Tibial artery (tissue), 4 donors: Measurements from ENCODE around the gene CACNA1C.
A peak's percentile ranks its signal among the peaks of the same experiment; 100 is the strongest.

Experiments
- DNase-seq, 2 donors: peaks; one replicate each; pipeline ENCODE4 v3.0.0-alpha.2; 2019
- H3K27ac ChIP-seq, 2 donors: fragments of 200-600 bp; sonication (generic) in 1 of 2; 1 replicate in 1 of 2; 2 replicates in 1 of 2; pipeline ENCODE4 v1.5.1; 2018 to 2019; ENCODE audit warnings: mild to moderate bottlenecking in 1 of 2
- H3K27me3 ChIP-seq, 2 donors: fragments of 200-600 bp; sonication (generic) in 1 of 2; one replicate each; pipeline versions ENCODE4 v1.5.1 to v1.6.0; 2016 to 2019
- H3K36me3 ChIP-seq, 3 donors: fragments of 200-600 bp; sonication (generic) in 2 of 3; one replicate each; pipeline ENCODE4 v1.5.1; 2016 to 2019; ENCODE audit warnings: mild to moderate bottlenecking in 2 of 3
- H3K4me1 ChIP-seq, 4 donors: fragments of 200-600 bp; sonication (generic) in 2 of 4; 1 replicate in 3 of 4; 2 replicates in 1 of 4; pipeline ENCODE4 v1.5.1; 2016 to 2019
- H3K4me3 ChIP-seq, 2 donors: fragments of 200-600 bp; sonication (generic) in 1 of 2; 1 replicate in 1 of 2; 2 replicates in 1 of 2; pipeline ENCODE4 v1.5.1; 2018 to 2019; ENCODE audit warnings: mild to moderate bottlenecking in 2 of 2
- H3K9me3 ChIP-seq, 3 donors: fragments of 200-600 bp; sonication (generic) in 1 of 3; one replicate each; pipeline ENCODE4 v1.5.1; 2016 to 2019
- intact Hi-C: fragments of 100-400 bp; cut with DNase I; formaldehyde crosslinking; loops from one replicate; pipeline ENCODE4 v1.15.0; 2023; ENCODE audit warnings: low total_unique reads
- TF ChIP-seq, protein P1 (sequence below), 2 experiments: fragments of 200-600 bp in 1 of 2; fragments of 450-650 bp in 1 of 2; IDR thresholded peaks; one replicate each; pipeline ENCODE4 v1.5.1; 2017 to 2019; ENCODE audit warnings: antibody characterized with exemption in 2 of 2, mild to moderate bottlenecking in 1 of 2, moderate library complexity in 1 of 2

The CACNA1C gene

GRCh38 chr12:2360630-2361170, 307.9 kb downstream of the CACNA1C start:
- Histone ChIP-seq H3K27ac (no peak overlapping the region), H3K27me3 (no peaks in the 10 kb centered on the region), H3K4me1 (peaks cover 0 to 38% (median 15%) of the 10 kb centered on the region in 4 donors), H3K36me3 (no peaks in the 10 kb centered on the region), H3K9me3 (no peaks in the 10 kb centered on the region), H3K4me3 (no peak overlapping the region)
- intact Hi-C loops = no loop called here
- TF ChIP-seq, protein P1, sequence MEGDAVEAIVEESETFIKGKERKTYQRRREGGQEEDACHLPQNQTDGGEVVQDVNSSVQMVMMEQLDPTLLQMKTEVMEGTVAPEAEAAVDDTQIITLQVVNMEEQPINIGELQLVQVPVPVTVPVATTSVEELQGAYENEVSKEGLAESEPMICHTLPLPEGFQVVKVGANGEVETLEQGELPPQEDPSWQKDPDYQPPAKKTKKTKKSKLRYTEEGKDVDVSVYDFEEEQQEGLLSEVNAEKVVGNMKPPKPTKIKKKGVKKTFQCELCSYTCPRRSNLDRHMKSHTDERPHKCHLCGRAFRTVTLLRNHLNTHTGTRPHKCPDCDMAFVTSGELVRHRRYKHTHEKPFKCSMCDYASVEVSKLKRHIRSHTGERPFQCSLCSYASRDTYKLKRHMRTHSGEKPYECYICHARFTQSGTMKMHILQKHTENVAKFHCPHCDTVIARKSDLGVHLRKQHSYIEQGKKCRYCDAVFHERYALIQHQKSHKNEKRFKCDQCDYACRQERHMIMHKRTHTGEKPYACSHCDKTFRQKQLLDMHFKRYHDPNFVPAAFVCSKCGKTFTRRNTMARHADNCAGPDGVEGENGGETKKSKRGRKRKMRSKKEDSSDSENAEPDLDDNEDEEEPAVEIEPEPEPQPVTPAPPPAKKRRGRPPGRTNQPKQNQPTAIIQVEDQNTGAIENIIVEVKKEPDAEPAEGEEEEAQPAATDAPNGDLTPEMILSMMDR (IDR thresholded peaks at IDR 0.05) = peak; percentile 15 to 18
- no peak for DNase-seq

DNA sequence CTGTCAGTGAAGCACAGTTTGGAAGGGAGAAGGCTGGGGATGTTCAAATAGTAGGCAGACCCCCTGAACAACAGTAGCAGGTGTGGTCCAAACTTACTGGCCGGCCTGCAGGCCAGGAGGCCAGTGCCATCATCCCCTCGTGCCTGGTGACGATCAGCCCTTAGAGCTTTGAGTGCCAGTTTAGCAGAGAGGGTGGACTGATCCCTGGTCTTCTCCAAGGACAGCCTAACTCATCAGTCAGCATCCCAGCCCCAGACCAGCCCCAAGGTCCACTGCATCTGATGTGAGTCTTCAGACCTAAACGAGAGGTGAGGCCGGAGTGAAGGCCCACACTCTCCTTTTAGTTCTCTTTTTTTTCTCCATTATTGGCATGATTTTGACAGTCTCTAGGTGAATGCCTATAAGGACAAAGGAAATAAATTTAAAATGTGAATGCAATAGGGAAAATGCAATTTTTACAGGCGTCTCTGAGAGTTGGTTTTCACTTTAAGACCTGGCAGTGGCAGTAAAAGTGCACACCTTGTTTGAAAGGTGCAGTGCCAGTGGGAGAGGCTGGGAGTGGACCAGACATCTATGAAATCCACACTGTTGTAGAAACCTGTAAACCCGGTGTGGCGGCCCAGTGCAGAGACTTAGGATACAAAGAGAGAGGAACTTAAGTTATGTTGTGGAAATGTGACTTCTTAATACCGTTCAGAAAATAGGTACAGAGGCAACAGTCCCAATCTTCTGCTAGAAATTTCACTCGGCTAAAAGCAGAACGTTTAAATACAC, 311.2 kb downstream of the CACNA1C start:
- H3K4me1 ChIP-seq = peaks cover 0 to 9% (median 7%) of the 10 kb centered on the region in 4 donors
- TF ChIP-seq, protein P1 (IDR thresholded peaks at IDR 0.05) = no peak
- no peaks in the 10 kb centered on the region for H3K9me3 ChIP-seq
- intact Hi-C loops = no loop called here
- H3K4me3 ChIP-seq = no peak overlapping the region
- no peaks in the 10 kb centered on the region for H3K36me3 ChIP-seq
- no peak overlapping the region for H3K27ac ChIP-seq
- DNase-seq = no peak
- no peaks in the 10 kb centered on the region for H3K27me3 ChIP-seq

DNA sequence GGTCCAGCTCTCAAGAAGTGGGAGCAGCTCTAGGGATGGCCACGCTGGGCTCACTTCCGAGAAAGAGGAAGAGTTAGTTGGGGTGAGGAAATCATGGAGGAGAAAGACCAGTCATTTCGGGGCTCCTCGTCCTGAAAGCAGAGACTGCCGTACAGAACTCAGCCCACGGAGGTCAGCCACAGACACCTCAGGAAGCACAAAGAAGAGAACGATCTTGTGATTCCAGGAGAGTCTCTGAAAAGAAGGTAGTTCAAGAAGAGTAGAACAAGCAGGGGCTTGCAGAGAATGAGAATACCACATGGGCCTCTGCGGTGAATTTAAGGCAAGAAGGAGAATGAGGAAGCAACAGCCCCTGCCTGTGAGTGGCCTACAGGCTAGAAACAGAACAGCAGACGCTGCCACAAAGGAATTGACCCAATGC, 311.9 kb downstream of the CACNA1C start:
- Histone ChIP-seq H3K4me3 (no peak overlapping the region), H3K27me3 (no peaks in the 10 kb centered on the region), H3K9me3 (no peaks in the 10 kb centered on the region), H3K4me1 (peaks cover 0 to 4% (median 3%) of the 10 kb centered on the region in 4 donors), H3K27ac (no peak overlapping the region), H3K36me3 (no peaks in the 10 kb centered on the region)
- TF ChIP-seq, protein P1 (IDR thresholded peaks at IDR 0.05) = no peak
- intact Hi-C loops = no loop called here
- DNase-seq = no peak

GRCh38 chr12:2366711-2367110, 313.9 kb downstream of the CACNA1C start:
- TF ChIP-seq, protein P1 (IDR thresholded peaks at IDR 0.05) = no peak

DNA sequence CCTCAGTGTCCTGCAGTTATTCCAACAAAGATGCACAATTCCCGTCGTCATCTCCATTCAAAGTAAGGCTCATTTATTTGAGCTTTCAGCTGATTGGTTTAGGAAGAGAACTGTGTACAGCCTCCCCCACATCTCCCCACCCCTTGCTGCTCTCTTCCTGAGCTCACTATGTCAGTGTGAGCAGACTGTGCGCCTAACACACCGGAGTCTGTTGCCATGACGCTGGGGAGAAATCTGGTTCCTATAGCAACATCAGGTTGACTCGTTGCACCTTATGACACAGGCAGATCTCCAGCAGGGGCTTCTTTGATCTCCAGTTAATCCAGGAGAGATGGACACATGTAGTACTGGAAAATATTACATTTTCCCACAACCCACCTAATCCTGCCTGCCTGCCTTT, 319.4 kb downstream of the CACNA1C start:
- Histone ChIP-seq H3K27me3 (no peaks in the 10 kb centered on the region), H3K4me1 (peaks cover 0 to 52% (median 31%) of the 10 kb centered on the region in 4 donors), H3K9me3 (no peaks in the 10 kb centered on the region), H3K27ac (no peak overlapping the region), H3K36me3 (no peaks in the 10 kb centered on the region), H3K4me3 (no peak overlapping the region)
- peak in 1 of 2 donors; percentile 32 for DNase-seq
- intact Hi-C loops = no loop called here
- TF ChIP-seq, protein P1 (IDR thresholded peaks at IDR 0.05) = no peak

More at GRCh38 chr12:2366711-2367110, 313.9 kb downstream of the CACNA1C start:
- no peaks in the 10 kb centered on the region for H3K36me3 ChIP-seq
- H3K4me3 ChIP-seq = no peak overlapping the region
- H3K27me3 ChIP-seq = no peaks in the 10 kb centered on the region
- H3K4me1 ChIP-seq = no peaks in the 10 kb centered on the region
- intact Hi-C loops = no loop called here
- DNase-seq = no peak
- no peak overlapping the region for H3K27ac ChIP-seq
- no peaks in the 10 kb centered on the region for H3K9me3 ChIP-seq
